ENCODE results near the gene MACROD2.

DNA sequence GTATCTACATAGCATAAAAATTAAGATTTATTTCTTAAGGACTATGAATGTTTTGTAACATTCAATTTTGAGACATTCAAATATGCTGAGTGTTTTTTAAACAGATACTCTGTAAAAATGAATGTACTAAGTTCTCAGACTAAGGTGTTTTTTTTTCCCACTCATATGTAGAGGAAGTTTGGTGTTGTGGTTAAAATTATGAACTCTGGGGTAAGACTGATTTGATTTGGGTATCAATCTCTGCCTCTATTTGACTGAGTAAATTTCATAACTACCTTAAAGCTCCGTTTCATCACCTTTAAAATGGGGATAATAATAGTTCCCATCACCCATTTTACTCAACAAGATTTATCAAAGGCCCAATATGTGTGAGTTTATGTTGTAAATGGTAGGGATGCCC lies 728.7 kb downstream of the MACROD2 start:
- TF ChIP-seq, protein P1, sequence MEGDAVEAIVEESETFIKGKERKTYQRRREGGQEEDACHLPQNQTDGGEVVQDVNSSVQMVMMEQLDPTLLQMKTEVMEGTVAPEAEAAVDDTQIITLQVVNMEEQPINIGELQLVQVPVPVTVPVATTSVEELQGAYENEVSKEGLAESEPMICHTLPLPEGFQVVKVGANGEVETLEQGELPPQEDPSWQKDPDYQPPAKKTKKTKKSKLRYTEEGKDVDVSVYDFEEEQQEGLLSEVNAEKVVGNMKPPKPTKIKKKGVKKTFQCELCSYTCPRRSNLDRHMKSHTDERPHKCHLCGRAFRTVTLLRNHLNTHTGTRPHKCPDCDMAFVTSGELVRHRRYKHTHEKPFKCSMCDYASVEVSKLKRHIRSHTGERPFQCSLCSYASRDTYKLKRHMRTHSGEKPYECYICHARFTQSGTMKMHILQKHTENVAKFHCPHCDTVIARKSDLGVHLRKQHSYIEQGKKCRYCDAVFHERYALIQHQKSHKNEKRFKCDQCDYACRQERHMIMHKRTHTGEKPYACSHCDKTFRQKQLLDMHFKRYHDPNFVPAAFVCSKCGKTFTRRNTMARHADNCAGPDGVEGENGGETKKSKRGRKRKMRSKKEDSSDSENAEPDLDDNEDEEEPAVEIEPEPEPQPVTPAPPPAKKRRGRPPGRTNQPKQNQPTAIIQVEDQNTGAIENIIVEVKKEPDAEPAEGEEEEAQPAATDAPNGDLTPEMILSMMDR (IDR thresholded peaks at IDR 0.05): no peak
- no peak for TF ChIP-seq POLR2A (IDR thresholded peaks at IDR 0.05)
- no peak for TF ChIP-seq POLR2AphosphoS5 (IDR thresholded peaks at IDR 0.05)
- no peak for TF ChIP-seq EP300 (IDR thresholded peaks at IDR 0.05; ENCODE audit: low read depth)
